Measurements from ENCODE around the gene DES.

The DES gene

GRCh38 chr2:219418155-219419011 lies at the start of gene DES:
DES (plus strand) TSS chr2:219418377; CDS start chr2:219418463, 86 bp downstream.
- peak within 1 kb of the TSS in 4 of 11 experiments; percentile 32 to 50 (median 48); a peak in 5 of 22 replicates for H3K27ac ChIP-seq
- no peak within 1 kb of the TSS for H3K4me3 ChIP-seq
- 0 out of 22 replicates have a peak, but pooled peaks cover 0 to under 1% (median 0%) of the 10 kb centered on the region in 11 experiments for H3K9me3 ChIP-seq (replicated peaks in 1 of 11)
- TF ChIP-seq Cebpa-rat (IDR thresholded peaks at IDR 0.05) = no peak
- H3K27me3 ChIP-seq = no peaks in the 10 kb centered on the region
- no peaks in the 10 kb centered on the region for H3K36me3 ChIP-seq
- peak within 1 kb of the TSS; percentile 49 to 70 (median 65) for H3K4me2 ChIP-seq
- H3K4me1 ChIP-seq = peaks cover 16 to 47% (median 31%) of the 10 kb centered on the region in 10 experiments
- no peaks in the 10 kb centered on the region for H4K20me1 ChIP-seq
- peak within 1 kb of the TSS in 1 of 11 experiments; percentile 33; a peak in 2 of 22 replicates for H3K9ac ChIP-seq

GRCh38 chr2:219368690-219369191 lies 49.4 kb upstream of the DES start:
- Histone ChIP-seq H3K9me3 (replicated peaks in 1 of 11) (no peaks in the 10 kb centered on the region), H4K20me1 (peaks cover 0 to 5% (median 0%) of the 10 kb centered on the region in 11 experiments; a peak in 1 of 22 replicates)
- TF ChIP-seq Cebpa-rat (IDR thresholded peaks at IDR 0.05) = no peak

GRCh38 chr2:219369447-219369861 lies 48.7 kb upstream of the DES start:
- H3K4me1 ChIP-seq = peaks cover 0 to 18% (median 0%) of the 10 kb centered on the region in 10 experiments; a peak in 5 of 20 replicates
- no peak overlapping the region for H3K4me3 ChIP-seq
- no peaks in the 10 kb centered on the region for H3K9me3 ChIP-seq (replicated peaks in 1 of 11)
- TF ChIP-seq Cebpa-rat (IDR thresholded peaks at IDR 0.05) = no peak
- H3K27ac ChIP-seq = no peak overlapping the region
- no peaks in the 10 kb centered on the region for H3K27me3 ChIP-seq
- peaks cover 13 to 26% (median 16%) of the 10 kb centered on the region in 11 experiments for H3K36me3 ChIP-seq
- peaks cover 0 to 9% (median 0%) of the 10 kb centered on the region in 11 experiments; a peak in 1 of 22 replicates for H4K20me1 ChIP-seq
- no peak overlapping the region for H3K9ac ChIP-seq
- 0 out of 22 replicates have a peak overlapping the region, but pooled peaks of 1 of the 11 experiments have one; percentile 23 for H3K4me2 ChIP-seq

More at GRCh38 chr2:219368690-219369191, 49.4 kb upstream of the DES start:
- H3K4me2 ChIP-seq = 0 out of 22 replicates have a peak overlapping the region, but pooled peaks of 1 of the 11 experiments have one; percentile 23
- no peaks in the 10 kb centered on the region for H3K27me3 ChIP-seq
- no peak overlapping the region for H3K9ac ChIP-seq
- H3K4me1 ChIP-seq = peaks cover 0 to 25% (median 0%) of the 10 kb centered on the region in 10 experiments; a peak in 6 of 20 replicates
- H3K27ac ChIP-seq = no peak overlapping the region
- H3K4me3 ChIP-seq = no peak overlapping the region
- H3K36me3 ChIP-seq = peaks cover 6 to 19% (median 9%) of the 10 kb centered on the region in 11 experiments

GRCh38 chr2:219378163-219378851 lies 39.9 kb upstream of the DES start:
- H4K20me1 ChIP-seq = peaks cover 0 to 42% (median 13%) of the 10 kb centered on the region in 11 experiments; a peak in 10 of 22 replicates
- H3K27me3 ChIP-seq = no peaks in the 10 kb centered on the region
- H3K36me3 ChIP-seq = peaks cover 77 to 100% (median 92%) of the 10 kb centered on the region in 11 experiments
- H3K4me3 ChIP-seq = no peak overlapping the region
- no peaks in the 10 kb centered on the region for H3K4me1 ChIP-seq
- no peak overlapping the region for H3K27ac ChIP-seq
- no peaks in the 10 kb centered on the region for H3K9me3 ChIP-seq (replicated peaks in 1 of 11)
- H3K9ac ChIP-seq = no peak overlapping the region
- H3K4me2 ChIP-seq = no peak overlapping the region
- no peak for TF ChIP-seq Cebpa-rat (IDR thresholded peaks at IDR 0.05)

GRCh38 chr2:219380926-219381325 lies 37.3 kb upstream of the DES start:
- Histone ChIP-seq H3K27ac (no peak overlapping the region), H3K9ac (no peak overlapping the region), H3K4me2 (no peak overlapping the region), H3K4me1 (peaks cover 0 to 15% (median 2%) of the 10 kb centered on the region in 10 experiments; a peak in 12 of 20 replicates), H3K27me3 (no peaks in the 10 kb centered on the region), H4K20me1 (peaks cover 0 to 55% (median 30%) of the 10 kb centered on the region in 11 experiments; a peak in 15 of 22 replicates), H3K36me3 (peaks cover 79 to 100% (median 93%) of the 10 kb centered on the region in 11 experiments), H3K4me3 (no peak overlapping the region), H3K9me3 (replicated peaks in 1 of 11) (no peaks in the 10 kb centered on the region)
- TF ChIP-seq Cebpa-rat (IDR thresholded peaks at IDR 0.05) = no peak

GRCh38 chr2:219381448-219381847 lies 36.7 kb upstream of the DES start:
- Histone ChIP-seq H3K9ac (no peak overlapping the region), H3K27ac (no peak overlapping the region), H3K9me3 (replicated peaks in 1 of 11) (no peaks in the 10 kb centered on the region), H3K27me3 (no peaks in the 10 kb centered on the region), H3K4me1 (peaks cover 4 to 20% (median 7%) of the 10 kb centered on the region in 10 experiments), H3K36me3 (peaks cover 81 to 100% (median 93%) of the 10 kb centered on the region in 11 experiments), H3K4me3 (no peak overlapping the region), H3K4me2 (no peak overlapping the region), H4K20me1 (peaks cover 0 to 60% (median 35%) of the 10 kb centered on the region in 11 experiments; a peak in 15 of 22 replicates)
- no peak for TF ChIP-seq Cebpa-rat (IDR thresholded peaks at IDR 0.05)

- H4K20me1 ChIP-seq = peaks cover 0 to 69% (median 42%) of the 10 kb centered on the region in 11 experiments; a peak in 15 of 22 replicates
- H3K4me1 ChIP-seq = peaks cover 16 to 32% (median 20%) of the 10 kb centered on the region in 10 experiments
- H3K36me3 ChIP-seq = peaks cover 65 to 76% (median 69%) of the 10 kb centered on the region in 11 experiments
- H3K9ac ChIP-seq = no peak overlapping the region
- peak in 6 of 11 experiments; percentile 20 to 70 (median 39); a peak in 4 of 22 replicates for TF ChIP-seq Cebpa-rat (IDR thresholded peaks at IDR 0.05)
- H3K4me3 ChIP-seq = no peak overlapping the region
- H3K4me2 ChIP-seq = 0 out of 22 replicates have a peak overlapping the region, but pooled peaks of 1 of the 11 experiments have one; percentile 100
- H3K27me3 ChIP-seq = no peaks in the 10 kb centered on the region
- H3K27ac ChIP-seq = no peak overlapping the region
- H3K9me3 ChIP-seq (replicated peaks in 1 of 11) = no peaks in the 10 kb centered on the region
Observed at GRCh38 chr2:219384083-219384713, 34.0 kb upstream of the DES start.

GRCh38 chr2:219384859-219385258 lies 33.3 kb upstream of the DES start:
- Histone ChIP-seq H3K27ac (no peak overlapping the region), H3K36me3 (peaks cover 64 to 71% (median 68%) of the 10 kb centered on the region in 11 experiments), H3K9me3 (replicated peaks in 1 of 11) (no peaks in the 10 kb centered on the region), H3K4me2 (peak overlapping the region in 2 of 11 experiments; percentile 25 to 100; a peak in 4 of 22 replicates), H3K4me1 (peaks cover 16 to 32% (median 20%) of the 10 kb centered on the region in 10 experiments), H4K20me1 (peaks cover 0 to 69% (median 42%) of the 10 kb centered on the region in 11 experiments; a peak in 15 of 22 replicates), H3K9ac (peak overlapping the region in 2 of 11 experiments; percentile 34 to 38; a peak in 3 of 22 replicates), H3K4me3 (no peak overlapping the region), H3K27me3 (no peaks in the 10 kb centered on the region)
- no peak for TF ChIP-seq Cebpa-rat (IDR thresholded peaks at IDR 0.05)

Measured in BLaER1 treated with 17β-estradiol and CSF1 and Interleukin-3, amounts not matched to agents 10 nM and 100 nM (cell line).